ENCODE data around the gene REPIN1.

DNA sequence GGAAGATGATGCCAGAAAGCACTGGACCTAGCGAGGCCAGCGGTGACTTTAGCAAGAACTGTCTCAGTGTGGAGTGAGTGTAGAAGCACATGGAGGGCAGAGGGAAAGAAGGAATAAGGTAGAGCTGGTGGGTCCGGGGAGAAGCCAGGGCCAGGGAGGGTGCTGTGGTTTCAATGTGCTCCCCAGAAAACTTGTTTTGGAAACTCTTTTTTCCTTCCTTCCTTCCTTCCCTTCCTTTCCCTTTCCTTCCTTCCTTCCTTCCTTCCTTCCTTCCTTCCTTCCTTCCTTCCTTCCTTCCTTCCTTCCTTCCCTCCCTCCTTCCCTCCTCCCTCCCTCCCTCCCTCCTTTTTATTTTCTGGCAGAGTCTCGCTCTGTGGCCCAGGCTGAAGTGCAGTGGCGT lies 21.7 kb upstream of the REPIN1 start:
- TF ChIP-seq POLR2A (IDR thresholded peaks at IDR 0.05), result no peak
- TF ChIP-seq, protein P1, sequence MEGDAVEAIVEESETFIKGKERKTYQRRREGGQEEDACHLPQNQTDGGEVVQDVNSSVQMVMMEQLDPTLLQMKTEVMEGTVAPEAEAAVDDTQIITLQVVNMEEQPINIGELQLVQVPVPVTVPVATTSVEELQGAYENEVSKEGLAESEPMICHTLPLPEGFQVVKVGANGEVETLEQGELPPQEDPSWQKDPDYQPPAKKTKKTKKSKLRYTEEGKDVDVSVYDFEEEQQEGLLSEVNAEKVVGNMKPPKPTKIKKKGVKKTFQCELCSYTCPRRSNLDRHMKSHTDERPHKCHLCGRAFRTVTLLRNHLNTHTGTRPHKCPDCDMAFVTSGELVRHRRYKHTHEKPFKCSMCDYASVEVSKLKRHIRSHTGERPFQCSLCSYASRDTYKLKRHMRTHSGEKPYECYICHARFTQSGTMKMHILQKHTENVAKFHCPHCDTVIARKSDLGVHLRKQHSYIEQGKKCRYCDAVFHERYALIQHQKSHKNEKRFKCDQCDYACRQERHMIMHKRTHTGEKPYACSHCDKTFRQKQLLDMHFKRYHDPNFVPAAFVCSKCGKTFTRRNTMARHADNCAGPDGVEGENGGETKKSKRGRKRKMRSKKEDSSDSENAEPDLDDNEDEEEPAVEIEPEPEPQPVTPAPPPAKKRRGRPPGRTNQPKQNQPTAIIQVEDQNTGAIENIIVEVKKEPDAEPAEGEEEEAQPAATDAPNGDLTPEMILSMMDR (IDR thresholded peaks at IDR 0.05), result no peak
- TF ChIP-seq EP300 (IDR thresholded peaks at IDR 0.05), result no peak
